Glutamatergic neuron (in vitro differentiated cells): ENCODE results near the gene PPP2R2B. TPM values are rescaled to one million over a fixed set of nuclear protein-coding genes. Genes with fewer than 3 reads are reported as not detected.

Experiments used
- DNase-seq: peaks from one replicate; pipeline ENCODE4 v3.0.0; 2022
- H3K27ac Mint-ChIP-seq: one replicate; pipeline ENCODE4 v1.8.0; 2020; ENCODE audit warnings: mild to moderate bottlenecking, mixed read lengths, inconsistent platforms; ENCODE audit not compliant: unreplicated experiment
- H3K27me3 Mint-ChIP-seq: one replicate; pipeline ENCODE4 v1.8.0; 2020; ENCODE audit warnings: mild to moderate bottlenecking, moderate library complexity, mixed read lengths, inconsistent platforms; ENCODE audit not compliant: unreplicated experiment
- H3K36me3 Mint-ChIP-seq: one replicate; pipeline ENCODE4 v1.8.0; 2020; ENCODE audit warnings: mild to moderate bottlenecking, mixed read lengths, inconsistent platforms; ENCODE audit not compliant: unreplicated experiment
- H3K4me1 Mint-ChIP-seq: one replicate; pipeline ENCODE4 v1.8.0; 2020; ENCODE audit warnings: mild to moderate bottlenecking, low read depth, mixed read lengths, inconsistent platforms; ENCODE audit not compliant: unreplicated experiment
- H3K4me3 Mint-ChIP-seq: one replicate; pipeline ENCODE4 v1.8.0; 2020; ENCODE audit warnings: mild to moderate bottlenecking, mixed read lengths, inconsistent platforms; ENCODE audit not compliant: unreplicated experiment
- H3K9me3 Mint-ChIP-seq: one replicate; pipeline ENCODE4 v1.8.0; 2020; ENCODE audit warnings: mild to moderate bottlenecking, moderate library complexity, mixed read lengths, inconsistent platforms; ENCODE audit not compliant: unreplicated experiment
- total RNA-seq: library from RNA; stranded (reverse); fragmentation: NEBNext Ultra II Directional; extraction: Animal tissue kit (Norgen Biotek cat#: 25700); gene quantifications from one replicate; pipeline ENCODE4 v1.2.1, GENCODE V29; 2021; ENCODE audit not compliant: unreplicated experiment
- TF ChIP-seq, protein P1 (sequence below): fragments of 200-600 bp; sonication (generic); IDR thresholded peaks from one replicate; pipeline ENCODE4 v1.5.0; 2021; ENCODE audit not compliant: partially characterized antibody, unreplicated experiment

PPP2R2B gene
- total RNA-seq, 1 donor from 2014 or later = 11.4 TPM

- TF ChIP-seq, protein P1, sequence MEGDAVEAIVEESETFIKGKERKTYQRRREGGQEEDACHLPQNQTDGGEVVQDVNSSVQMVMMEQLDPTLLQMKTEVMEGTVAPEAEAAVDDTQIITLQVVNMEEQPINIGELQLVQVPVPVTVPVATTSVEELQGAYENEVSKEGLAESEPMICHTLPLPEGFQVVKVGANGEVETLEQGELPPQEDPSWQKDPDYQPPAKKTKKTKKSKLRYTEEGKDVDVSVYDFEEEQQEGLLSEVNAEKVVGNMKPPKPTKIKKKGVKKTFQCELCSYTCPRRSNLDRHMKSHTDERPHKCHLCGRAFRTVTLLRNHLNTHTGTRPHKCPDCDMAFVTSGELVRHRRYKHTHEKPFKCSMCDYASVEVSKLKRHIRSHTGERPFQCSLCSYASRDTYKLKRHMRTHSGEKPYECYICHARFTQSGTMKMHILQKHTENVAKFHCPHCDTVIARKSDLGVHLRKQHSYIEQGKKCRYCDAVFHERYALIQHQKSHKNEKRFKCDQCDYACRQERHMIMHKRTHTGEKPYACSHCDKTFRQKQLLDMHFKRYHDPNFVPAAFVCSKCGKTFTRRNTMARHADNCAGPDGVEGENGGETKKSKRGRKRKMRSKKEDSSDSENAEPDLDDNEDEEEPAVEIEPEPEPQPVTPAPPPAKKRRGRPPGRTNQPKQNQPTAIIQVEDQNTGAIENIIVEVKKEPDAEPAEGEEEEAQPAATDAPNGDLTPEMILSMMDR = no peak
- Mint-ChIP-seq H3K4me1 (no peaks in the 10 kb centered on the region), H3K27me3 (peaks cover 3% of the 10 kb centered on the region), H3K36me3 (peaks cover 4% of the 10 kb centered on the region), H3K9me3 (peaks cover 1% of the 10 kb centered on the region), H3K4me3 (no peak overlapping the region), H3K27ac (no peak overlapping the region)
- no peak for DNase-seq
Measured at GRCh38 chr5:146893991-146894390, 15.4 kb upstream of the PPP2R2B start.

DNA sequence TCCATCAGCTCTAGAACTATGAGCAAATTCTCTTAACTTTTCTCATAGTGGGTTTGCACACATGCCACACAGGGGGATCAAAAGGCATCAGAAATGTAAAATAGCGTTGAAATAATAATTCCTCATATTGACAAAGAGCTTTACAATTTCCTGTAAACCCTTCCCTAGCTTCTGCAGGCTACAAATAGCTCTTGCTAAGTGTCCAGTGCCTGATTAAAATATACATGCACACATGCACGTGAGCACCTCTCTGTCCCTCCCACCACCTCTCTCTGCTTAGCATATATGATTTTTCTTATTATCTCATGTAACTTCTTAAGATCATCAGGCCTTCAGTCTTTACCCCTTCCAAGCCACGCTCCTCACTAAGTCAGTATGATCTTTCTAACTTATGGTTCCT, 13.7 kb upstream of the PPP2R2B start:
- TF ChIP-seq, protein P1 = no peak
- Mint-ChIP-seq H3K4me1 (no peaks in the 10 kb centered on the region), H3K9me3 (peaks cover 1% of the 10 kb centered on the region), H3K27me3 (peaks cover 3% of the 10 kb centered on the region), H3K36me3 (peaks cover under 1% of the 10 kb centered on the region), H3K27ac (no peak overlapping the region), H3K4me3 (no peak overlapping the region)
- DNase-seq = no peak

DNA sequence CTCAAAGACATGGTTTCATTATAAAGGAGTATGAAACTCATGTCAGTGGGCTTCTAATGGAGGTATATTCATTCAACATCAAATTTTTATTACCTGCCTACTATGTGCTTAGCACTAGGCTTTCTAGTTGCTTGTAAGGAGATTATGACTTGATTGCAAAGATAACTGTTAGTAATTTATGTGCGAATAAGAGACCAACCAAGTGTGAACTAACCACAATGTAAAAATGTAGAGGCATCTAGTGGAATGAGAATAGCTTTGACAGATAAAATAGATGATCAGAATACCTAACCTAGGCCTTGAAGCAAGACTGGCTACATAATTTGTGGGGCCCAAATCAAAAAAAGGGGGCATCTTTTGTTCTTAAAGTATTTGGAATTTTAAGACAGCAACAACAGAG, 13.0 kb upstream of the PPP2R2B start:
- no peaks in the 10 kb centered on the region for H3K4me1 Mint-ChIP-seq
- no peaks in the 10 kb centered on the region for H3K36me3 Mint-ChIP-seq
- no peak overlapping the region for H3K27ac Mint-ChIP-seq
- no peak overlapping the region for H3K4me3 Mint-ChIP-seq
- H3K9me3 Mint-ChIP-seq = no peaks in the 10 kb centered on the region
- peaks cover 3% of the 10 kb centered on the region for H3K27me3 Mint-ChIP-seq
- no peak for DNase-seq
- TF ChIP-seq, protein P1 = no peak

- H3K36me3 Mint-ChIP-seq = no peaks in the 10 kb centered on the region
- peaks cover 3% of the 10 kb centered on the region for H3K27me3 Mint-ChIP-seq
- no peak overlapping the region for H3K4me3 Mint-ChIP-seq
- H3K9me3 Mint-ChIP-seq = no peaks in the 10 kb centered on the region
- TF ChIP-seq, protein P1 = no peak
- H3K27ac Mint-ChIP-seq = no peak overlapping the region
- DNase-seq = no peak
- H3K4me1 Mint-ChIP-seq = no peaks in the 10 kb centered on the region
Measured at GRCh38 chr5:146890731-146891440, 12.3 kb upstream of the PPP2R2B start.

GRCh38 chr5:146890066-146890465, 11.5 kb upstream of the PPP2R2B start:
- no peak overlapping the region for H3K4me3 Mint-ChIP-seq
- no peak for DNase-seq
- no peaks in the 10 kb centered on the region for H3K36me3 Mint-ChIP-seq
- TF ChIP-seq, protein P1 = no peak
- H3K27ac Mint-ChIP-seq = no peak overlapping the region
- no peaks in the 10 kb centered on the region for H3K4me1 Mint-ChIP-seq
- H3K9me3 Mint-ChIP-seq = no peaks in the 10 kb centered on the region
- H3K27me3 Mint-ChIP-seq = peaks cover 3% of the 10 kb centered on the region
